OCI-LY3 (cell line): ENCODE results near the gene HNRNPLL.
A peak's percentile ranks its signal among the peaks of the same experiment; 100 is the strongest.

Experiments used
- H2AFZ ChIP-seq: fragments of 200-600, 300-600 bp; shearing (Covaris generic); 2 replicates; pipeline ENCODE4 v1.6.0; 2014; ENCODE audit warnings: antibody characterized with exemption, low read depth, low read length
- H3K27ac ChIP-seq: fragments of 200-600, 300-600 bp; sonication (generic); 2 replicates; pipeline ENCODE4 v1.5.1; 2014; ENCODE audit warnings: mild to moderate bottlenecking, low read length, moderate library complexity, mixed read lengths
- H3K27me3 ChIP-seq: fragments of 200-600, 300-600 bp; sonication (generic); 2 replicates; pipeline ENCODE4 v1.6.1; 2014; ENCODE audit warnings: low read depth, low read length, mixed read lengths
- H3K36me3 ChIP-seq: fragments of 200-600, 300-600 bp; sonication (generic); replicated peaks from 2 replicates; pipeline ENCODE3; 2014; ENCODE audit warnings: low read depth, low read length, mixed read lengths
- H3K4me1 ChIP-seq: fragments of 300-600, 200-600 bp; sonication (generic); 2 replicates; pipeline ENCODE4 v1.6.1; 2014; ENCODE audit warnings: low read length, mixed read lengths
- H3K4me2 ChIP-seq: fragments of 200-600, 300-600 bp; sonication (generic); 2 replicates; pipeline ENCODE4 v1.6.1; 2014; ENCODE audit warnings: low read length, mixed read lengths
- H3K4me3 ChIP-seq: fragments of 300-600, 200-600 bp; sonication (generic); 2 replicates; pipeline ENCODE4 v1.5.1; 2014; ENCODE audit warnings: antibody characterized with exemption, mild to moderate bottlenecking, low read length, moderate library complexity
- H3K79me2 ChIP-seq: fragments of 300-600, 200-600 bp; shearing (Covaris generic); 2 replicates; pipeline ENCODE4 v1.6.1; 2014; ENCODE audit warnings: mild to moderate bottlenecking, low read length, mixed read lengths
- H3K9ac ChIP-seq: fragments of 300-600, 200-600 bp; shearing (Covaris generic); 2 replicates; pipeline ENCODE4 v1.6.0; 2014; ENCODE audit warnings: mild to moderate bottlenecking, low read length, moderate library complexity
- H3K9me3 ChIP-seq: fragments of 200-600, 300-600 bp; shearing (Covaris generic); 2 replicates; pipeline ENCODE4 v1.6.1; 2014; ENCODE audit warnings: low read length, mixed read lengths; ENCODE audit not compliant: insufficient read depth
- H4K20me1 ChIP-seq: fragments of 200-600, 300-600 bp; sonication (generic); 2 replicates; pipeline ENCODE4 v1.6.1; 2016; ENCODE audit warnings: low read length, mixed read lengths; ENCODE audit not compliant: insufficient read depth
- EZH2phosphoT487 ChIP-seq: fragments of 200-600 bp; shearing (Covaris generic); IDR thresholded peaks from 2 replicates; pipeline ENCODE4 v1.6.1; 2018; ENCODE audit warnings: antibody characterized with exemption, mixed run types, low read depth
- TF ChIP-seq, protein P1 (sequence below): fragments of 200-600, 300-600 bp; sonication (generic); IDR thresholded peaks from 2 replicates; pipeline ENCODE4 v1.5.1; 2014; ENCODE audit warnings: antibody characterized with exemption, low read length, low read depth

HNRNPLL gene

DNA sequence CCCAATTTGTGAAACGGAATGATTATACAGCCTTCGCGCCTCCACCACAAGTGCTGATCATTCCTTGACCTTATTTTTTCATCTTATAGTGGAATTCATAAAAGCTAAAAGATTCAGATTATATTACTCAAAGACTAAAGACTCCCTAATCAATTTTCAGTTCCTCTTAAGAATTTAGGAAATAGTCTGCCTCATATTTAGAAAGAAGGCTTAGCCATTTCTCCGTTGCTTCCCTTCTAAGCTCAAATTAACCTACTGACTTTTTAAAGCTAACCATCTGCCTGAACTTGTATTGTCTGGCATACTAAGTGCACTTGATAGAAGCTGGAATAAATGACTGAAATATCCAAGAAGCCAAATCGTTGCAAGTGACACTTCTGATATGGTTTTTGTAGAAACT lies 44.7 kb downstream of the HNRNPLL start:
- peak overlapping the region; percentile 36 for H3K4me2 ChIP-seq
- no peak overlapping the region for H3K27ac ChIP-seq
- peaks cover 21% of the 10 kb centered on the region for H3K4me1 ChIP-seq
- no peaks in the 10 kb centered on the region for H3K27me3 ChIP-seq
- no peaks in the 10 kb centered on the region for H3K79me2 ChIP-seq
- H3K9ac ChIP-seq: no peak overlapping the region
- H4K20me1 ChIP-seq: no peaks in the 10 kb centered on the region
- no peak overlapping the region for H3K4me3 ChIP-seq
- H2AFZ ChIP-seq: no peak overlapping the region
- TF ChIP-seq EZH2phosphoT487: no peak
- TF ChIP-seq, protein P1, sequence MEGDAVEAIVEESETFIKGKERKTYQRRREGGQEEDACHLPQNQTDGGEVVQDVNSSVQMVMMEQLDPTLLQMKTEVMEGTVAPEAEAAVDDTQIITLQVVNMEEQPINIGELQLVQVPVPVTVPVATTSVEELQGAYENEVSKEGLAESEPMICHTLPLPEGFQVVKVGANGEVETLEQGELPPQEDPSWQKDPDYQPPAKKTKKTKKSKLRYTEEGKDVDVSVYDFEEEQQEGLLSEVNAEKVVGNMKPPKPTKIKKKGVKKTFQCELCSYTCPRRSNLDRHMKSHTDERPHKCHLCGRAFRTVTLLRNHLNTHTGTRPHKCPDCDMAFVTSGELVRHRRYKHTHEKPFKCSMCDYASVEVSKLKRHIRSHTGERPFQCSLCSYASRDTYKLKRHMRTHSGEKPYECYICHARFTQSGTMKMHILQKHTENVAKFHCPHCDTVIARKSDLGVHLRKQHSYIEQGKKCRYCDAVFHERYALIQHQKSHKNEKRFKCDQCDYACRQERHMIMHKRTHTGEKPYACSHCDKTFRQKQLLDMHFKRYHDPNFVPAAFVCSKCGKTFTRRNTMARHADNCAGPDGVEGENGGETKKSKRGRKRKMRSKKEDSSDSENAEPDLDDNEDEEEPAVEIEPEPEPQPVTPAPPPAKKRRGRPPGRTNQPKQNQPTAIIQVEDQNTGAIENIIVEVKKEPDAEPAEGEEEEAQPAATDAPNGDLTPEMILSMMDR: no peak
- H3K36me3 ChIP-seq: peaks cover 23% of the 10 kb centered on the region
- no peaks in the 10 kb centered on the region for H3K9me3 ChIP-seq

DNA sequence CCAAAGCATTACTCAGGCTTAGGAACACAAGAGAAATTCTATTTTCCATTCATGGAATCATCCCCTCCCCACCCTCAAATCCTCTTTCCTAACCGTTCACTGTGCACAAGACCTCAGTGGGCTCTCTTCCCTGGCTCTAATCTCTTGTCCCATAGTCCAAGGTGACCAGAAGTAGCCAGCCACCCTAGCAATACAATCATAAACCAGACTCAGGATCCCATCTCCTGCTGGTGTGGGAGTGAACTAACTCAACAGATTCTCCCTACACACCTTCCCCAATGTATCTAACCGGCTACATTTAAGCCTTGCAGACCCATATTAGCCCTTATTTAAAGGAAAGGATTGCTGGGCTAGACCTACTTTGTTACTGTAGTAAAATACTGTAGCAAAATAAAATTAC lies 45.5 kb downstream of the HNRNPLL start:
- Histone ChIP-seq H3K9ac (no peak overlapping the region), H3K79me2 (no peaks in the 10 kb centered on the region), H2AFZ (no peak overlapping the region), H3K27ac (no peak overlapping the region), H3K4me2 (no peak overlapping the region), H3K9me3 (no peaks in the 10 kb centered on the region), H3K4me1 (peaks cover 21% of the 10 kb centered on the region), H3K4me3 (no peak overlapping the region), H3K36me3 (peaks cover 23% of the 10 kb centered on the region), H4K20me1 (no peaks in the 10 kb centered on the region), H3K27me3 (no peaks in the 10 kb centered on the region)
- TF ChIP-seq EZH2phosphoT487: no peak
- TF ChIP-seq, protein P1: no peak

DNA sequence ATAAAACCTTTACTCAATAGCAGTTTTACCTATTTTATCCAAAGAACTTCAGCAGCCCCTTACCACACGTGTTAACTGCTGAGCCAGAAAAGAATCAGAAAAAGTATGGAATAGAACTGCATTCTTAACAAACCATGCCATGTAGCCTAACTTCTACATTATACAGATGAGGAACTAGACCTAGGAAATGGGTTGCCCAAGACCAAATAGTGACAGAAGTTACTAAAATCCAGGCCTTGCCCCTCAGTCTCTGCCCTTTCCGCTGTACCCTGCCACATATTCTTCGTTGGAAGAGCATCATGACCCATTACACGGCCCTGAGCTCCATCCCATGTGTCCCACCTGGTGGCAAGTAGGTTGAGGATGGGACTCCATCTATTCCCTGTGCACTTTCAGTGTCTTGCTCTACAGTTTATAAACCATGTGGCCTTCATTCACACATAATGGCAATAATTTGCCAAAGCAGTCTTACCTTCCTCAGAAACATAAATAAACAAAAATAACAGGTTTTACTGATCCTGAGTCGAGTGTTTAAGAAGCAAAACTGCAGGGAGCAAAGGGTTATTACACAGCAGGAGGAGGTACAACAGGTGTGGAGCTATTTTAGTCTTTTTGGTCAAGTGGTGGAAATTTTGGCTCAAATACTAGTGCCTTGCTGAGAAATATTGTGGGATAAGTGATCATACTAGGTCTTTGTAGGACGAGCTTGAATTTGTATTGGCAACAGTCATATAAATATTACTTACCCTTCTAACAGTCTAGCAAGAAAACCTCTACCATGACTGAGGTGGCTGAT lies 46.5 kb downstream of the HNRNPLL start:
- Histone ChIP-seq H3K4me3 (no peak overlapping the region), H3K27me3 (no peaks in the 10 kb centered on the region), H3K4me1 (peaks cover 21% of the 10 kb centered on the region), H3K9me3 (no peaks in the 10 kb centered on the region), H3K4me2 (no peak overlapping the region), H3K79me2 (no peaks in the 10 kb centered on the region), H3K27ac (no peak overlapping the region), H2AFZ (no peak overlapping the region), H3K9ac (no peak overlapping the region), H4K20me1 (no peaks in the 10 kb centered on the region), H3K36me3 (peaks cover 16% of the 10 kb centered on the region)
- TF ChIP-seq, protein P1: no peak
- TF ChIP-seq EZH2phosphoT487: no peak

DNA sequence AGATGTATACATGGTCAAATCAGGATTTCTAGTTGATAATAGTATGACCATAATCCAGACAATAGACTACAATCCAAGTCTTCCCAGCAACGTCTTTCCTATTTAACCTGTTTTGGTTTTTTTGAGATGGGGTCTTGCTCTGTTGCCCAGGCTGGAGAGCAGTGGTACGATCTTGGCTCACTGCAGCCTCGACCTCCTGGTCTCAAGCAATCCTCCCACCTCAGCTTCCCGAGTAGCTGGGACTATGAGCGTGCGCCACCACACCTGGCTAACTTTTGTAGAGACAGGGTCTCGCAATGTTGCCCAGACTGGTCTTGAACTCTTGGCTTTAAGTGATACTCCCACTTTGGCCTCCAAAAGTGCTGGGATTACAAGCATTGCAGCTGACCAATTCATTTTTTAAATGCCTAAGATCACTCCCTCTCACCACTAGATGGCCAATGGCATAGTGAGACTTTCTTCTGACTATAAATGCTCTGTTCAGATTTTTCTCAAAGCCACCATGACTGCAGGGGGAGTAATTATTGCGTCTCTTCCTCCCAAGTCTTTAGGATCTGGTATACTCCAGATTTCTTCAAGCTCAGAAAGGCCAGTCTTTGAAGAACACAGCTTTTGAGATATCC lies 47.6 kb downstream of the HNRNPLL start:
- no peaks in the 10 kb centered on the region for H3K79me2 ChIP-seq
- no peaks in the 10 kb centered on the region for H3K9me3 ChIP-seq
- H3K4me1 ChIP-seq: peaks cover 18% of the 10 kb centered on the region
- H3K4me2 ChIP-seq: no peak overlapping the region
- no peak overlapping the region for H3K27ac ChIP-seq
- H4K20me1 ChIP-seq: no peaks in the 10 kb centered on the region
- TF ChIP-seq, protein P1: peak; percentile 38
- TF ChIP-seq EZH2phosphoT487: no peak
- H2AFZ ChIP-seq: no peak overlapping the region
- no peak overlapping the region for H3K4me3 ChIP-seq
- H3K36me3 ChIP-seq: peaks cover 9% of the 10 kb centered on the region
- H3K27me3 ChIP-seq: no peaks in the 10 kb centered on the region
- H3K9ac ChIP-seq: no peak overlapping the region
